SK-N-DZ (cell line): ENCODE data around the gene FLT4.

ENCODE experiments used
- DNase-seq: peaks from one replicate; pipeline ENCODE4 v3.0.0-alpha.2; 2015; ENCODE audit warnings: low spot score

Gene FLT4

DNA sequence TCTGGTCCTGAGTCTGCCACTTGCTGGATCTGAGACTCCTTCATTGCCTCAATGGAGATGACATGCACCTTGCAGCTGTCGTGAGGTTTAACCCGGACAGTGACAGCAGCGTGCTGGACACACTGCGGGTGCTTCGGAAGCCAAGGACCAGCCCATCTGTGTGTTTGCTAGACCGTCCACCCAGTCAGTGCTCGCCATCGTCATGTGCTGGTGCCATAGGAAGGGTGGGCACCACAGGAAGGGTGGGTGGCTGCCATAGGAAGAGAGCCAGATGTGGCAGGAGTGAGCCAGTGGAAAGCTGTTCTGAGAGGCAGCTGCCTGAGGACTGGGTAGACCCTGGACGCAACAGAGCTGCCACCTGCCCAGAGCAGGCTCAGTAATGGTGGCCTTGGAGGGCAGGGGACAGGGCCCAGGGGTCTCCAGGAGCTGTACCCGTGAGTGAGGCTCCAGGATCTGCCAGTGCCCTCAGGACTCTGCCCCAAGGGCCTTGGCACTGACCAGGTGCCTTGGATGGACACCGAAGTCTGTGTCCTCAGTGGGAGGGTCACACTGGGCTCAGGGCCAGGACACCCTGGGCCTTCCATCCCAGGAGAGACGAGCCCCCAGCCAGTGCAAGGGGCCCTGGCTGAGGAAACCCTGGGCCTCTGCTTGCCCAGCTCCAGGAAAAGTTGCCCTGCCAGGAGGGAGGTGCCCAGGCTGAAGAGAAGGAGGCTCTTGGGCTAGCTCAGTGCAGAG, 21.8 kb downstream of the FLT4 start:
- DNase-seq: no peak

DNA sequence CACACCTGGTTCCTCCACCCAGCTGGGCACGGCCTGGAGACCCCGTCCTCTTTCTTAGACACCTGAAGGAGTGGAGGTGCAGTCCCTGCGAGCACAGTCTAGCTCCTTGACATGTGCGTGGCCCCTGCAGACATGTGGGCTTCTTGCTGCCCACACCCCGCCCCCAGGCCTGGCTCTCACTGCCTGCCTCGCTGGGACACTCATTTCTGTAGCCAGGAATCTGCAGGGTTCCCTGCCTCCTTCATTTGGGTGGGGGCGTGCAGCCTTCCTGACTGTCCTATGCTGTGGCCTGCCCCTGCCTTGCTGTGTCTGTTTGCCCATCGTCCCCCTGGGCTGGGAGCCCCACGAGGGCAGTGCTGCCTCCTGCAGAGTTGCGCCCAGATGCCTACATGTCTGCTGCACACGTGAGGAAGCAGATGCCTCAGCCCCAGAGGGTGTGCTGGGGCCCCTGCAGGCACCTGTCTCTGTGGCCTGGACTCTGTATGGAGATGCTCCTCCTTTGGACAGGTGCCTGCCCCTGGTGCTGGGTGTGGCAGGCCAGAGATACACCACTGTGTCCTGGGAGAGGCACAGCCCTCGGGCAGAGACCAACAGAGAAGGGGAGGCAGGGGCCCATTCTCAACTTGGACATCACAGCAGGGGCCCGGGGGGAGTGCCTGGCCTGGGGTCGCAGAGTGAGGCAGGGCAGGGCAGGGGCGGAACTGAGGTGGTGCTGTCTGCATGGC, 22.6 kb downstream of the FLT4 start:
- DNase-seq: no peak

DNA sequence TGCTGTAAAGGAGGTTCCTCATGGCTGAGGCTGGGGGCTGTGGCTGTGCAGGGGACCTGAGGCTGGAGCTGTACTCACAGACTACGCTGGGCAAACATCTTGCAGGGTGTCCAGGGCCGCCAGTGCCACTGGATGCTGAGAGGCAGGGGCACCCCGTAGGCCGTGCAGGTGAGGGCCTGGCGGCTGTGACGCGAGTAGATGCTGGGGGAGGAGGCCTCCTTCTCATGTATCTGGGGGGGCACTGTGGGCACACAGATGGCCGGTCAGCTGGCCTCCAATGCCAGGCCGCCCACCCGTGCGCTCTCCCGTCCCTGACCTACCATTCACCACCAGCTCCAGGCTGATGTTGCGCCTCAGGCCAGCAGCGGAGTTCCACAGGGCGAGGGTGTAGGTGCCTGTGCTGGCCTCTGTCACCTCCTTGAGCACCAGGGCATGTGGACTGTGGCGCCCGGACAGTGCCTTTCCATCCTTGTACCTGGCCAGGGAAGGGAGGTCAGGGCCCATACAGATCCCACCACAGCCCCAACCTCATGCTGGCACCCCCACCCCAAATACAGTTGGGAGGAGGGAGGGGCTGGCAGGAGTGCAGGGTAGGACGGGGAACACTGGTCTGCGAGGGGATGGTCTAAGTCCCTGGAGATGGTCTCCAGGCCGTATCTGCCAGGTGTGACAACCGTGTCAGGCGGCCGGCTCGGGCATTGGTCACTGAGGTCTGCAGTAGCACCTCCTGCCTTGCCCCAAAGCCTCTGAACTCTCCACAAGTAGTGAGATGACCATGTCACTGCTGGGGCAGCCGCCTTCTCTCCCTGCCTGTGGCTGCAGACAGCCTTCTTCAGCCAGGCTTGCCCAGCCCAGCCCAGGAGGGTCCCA, 23.4 kb downstream of the FLT4 start:
- DNase-seq: no peak

DNA sequence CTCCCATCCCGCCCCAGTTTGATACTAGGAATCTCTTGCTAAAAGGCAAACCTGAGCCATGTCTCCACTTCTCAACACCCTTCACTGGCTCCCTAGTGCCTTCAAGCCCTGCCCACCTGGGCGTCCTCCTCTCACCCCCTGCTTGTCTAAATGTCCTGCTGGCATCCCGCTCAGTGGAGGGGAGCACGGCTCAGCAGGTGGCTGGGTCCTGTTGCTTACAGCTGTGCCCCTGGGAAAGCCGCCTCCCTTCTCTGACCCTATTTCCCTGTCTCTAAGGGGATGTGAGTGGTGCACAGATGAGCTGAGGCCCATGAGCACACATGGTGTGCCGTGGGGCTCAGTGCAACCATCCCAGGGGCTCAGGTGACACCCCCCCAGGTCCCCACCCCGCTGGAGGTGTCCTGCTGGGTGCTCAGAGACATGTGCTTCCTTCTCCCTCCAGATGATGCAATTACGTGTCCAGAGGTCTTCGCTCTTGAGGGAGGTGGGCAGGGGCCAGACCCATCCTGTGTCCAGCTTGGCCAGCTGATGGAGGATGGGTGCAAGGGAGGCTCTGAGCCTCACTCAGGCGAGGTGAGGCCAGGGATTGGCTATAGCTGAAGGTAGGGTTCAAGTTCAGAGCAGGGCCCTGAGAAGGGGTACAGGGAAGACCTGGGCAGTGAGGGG, 24.1 kb downstream of the FLT4 start:
- DNase-seq: no peak

DNA sequence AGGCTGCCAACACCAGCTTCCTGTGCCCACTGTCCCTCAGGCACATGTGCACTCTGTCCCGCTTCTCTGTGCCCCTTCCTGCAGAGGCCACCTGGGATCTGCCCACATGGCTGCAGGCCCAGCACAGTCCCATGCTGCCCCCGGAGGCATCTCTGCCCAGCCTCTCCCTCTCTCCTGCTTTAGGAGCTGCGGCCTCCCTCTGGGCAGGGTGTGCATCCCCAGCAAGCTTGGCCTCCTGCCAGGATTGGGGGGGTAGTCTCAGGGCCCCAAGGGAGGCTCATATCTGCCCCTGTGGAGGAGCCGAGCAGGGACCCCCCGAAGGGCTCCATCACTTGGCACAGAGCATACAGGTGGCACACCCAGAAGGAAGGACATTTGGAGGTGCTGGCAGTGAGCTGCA, 24.8 kb downstream of the FLT4 start:
- no peak for DNase-seq

DNA sequence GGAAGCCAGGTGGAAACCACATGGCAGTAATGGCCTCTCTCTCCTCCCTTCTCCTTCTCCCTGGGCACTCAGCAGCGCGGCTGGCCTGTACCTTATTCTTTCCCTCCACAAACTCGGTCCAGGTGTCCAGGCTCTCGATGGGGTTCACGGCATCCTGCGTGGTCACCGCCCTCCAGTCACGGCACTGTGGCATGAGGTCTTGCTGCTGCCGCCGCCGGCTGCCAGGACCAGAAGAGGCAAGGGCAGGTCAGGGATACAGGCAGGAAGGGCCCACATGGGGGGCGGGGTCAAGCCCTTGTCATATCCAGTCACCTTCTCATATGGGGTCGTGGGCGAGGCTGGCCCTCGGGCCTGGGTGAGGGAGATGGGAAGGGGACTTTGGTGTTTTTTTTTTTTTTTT, 25.6 kb downstream of the FLT4 start:
- no peak for DNase-seq

DNA sequence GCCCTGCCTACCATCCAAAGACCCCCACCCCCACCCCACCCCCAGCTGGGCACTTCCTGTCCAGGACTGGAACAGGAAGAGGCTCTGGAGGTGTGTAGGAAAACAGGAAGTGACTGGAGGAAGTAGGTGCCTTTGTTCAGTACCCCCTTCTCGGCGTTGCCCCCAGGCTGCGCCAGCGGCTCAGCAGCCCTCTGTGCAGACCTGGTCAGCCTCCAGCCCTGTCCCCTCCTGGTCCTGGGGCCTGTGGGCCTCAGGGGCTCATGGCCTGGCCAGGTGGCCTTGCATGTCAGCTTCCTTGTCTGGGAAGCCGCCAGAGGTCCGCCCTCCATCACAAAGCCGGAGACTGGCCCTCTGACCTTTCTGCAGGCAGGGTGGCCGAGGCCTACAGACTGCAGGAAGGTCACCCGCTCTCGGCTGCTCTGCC, 26.0 kb downstream of the FLT4 start:
- DNase-seq: no peak

DNA sequence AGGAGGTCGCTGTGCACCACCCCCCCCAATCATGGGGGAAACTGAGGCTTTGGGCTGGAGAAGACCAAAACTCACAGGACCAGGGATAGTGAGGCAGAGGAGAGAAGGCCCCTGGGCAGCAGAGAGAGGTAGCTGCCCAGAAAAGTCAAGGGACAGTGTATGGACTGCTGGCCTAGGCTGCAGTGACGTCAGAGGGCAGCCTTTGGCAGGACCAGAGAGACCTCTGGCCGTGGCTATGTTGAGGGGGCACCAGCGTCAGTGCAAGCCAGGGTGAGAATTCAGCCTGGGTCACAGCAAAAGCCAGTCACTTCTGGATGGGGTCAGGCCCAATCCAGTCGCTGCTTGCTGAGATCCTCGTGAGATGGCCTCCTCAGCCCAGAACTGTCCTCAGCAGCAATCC, 26.5 kb downstream of the FLT4 start:
- no peak for DNase-seq

DNA sequence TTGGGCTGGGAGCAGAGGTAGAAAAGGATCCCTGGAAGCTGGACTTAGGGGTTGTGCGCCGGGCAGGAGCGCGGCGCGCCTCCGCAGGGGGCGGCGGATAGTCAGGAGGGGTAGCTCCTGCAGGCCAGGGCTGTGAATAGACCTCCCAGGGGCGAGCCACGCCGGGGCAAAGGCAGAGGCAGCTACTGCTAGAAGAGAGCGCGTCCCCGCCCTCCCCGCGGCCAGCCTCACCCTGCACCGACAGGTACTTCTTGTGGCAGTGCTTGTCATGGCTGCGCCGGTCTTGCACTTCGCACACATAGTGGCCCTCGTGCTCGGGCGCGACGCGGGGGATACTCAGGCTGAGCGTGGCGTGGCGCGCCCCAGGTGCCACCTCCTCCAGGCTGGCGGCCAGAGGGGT, 28.1 kb downstream of the FLT4 start:
- DNase-seq: no peak

DNA sequence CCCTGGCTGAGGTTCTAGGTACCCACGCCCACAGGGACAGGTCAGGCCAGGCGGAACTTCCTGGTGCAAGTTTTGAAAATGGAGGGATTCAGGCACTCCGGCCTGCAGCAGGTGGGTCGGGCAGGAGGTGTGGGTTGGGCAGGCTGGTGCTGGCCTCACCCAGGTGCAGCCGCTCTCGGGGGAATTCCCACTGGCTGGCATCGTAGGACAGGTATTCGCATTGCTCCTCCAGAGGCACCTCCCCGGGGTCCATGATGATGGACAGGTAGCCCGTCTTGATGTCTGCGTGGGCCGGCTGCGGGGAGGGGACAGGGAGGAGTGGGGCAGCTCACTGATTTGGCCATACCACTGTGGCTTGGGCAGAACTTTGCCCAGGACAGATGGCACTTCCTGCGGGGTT, 29.4 kb downstream of the FLT4 start:
- no peak for DNase-seq

DNA sequence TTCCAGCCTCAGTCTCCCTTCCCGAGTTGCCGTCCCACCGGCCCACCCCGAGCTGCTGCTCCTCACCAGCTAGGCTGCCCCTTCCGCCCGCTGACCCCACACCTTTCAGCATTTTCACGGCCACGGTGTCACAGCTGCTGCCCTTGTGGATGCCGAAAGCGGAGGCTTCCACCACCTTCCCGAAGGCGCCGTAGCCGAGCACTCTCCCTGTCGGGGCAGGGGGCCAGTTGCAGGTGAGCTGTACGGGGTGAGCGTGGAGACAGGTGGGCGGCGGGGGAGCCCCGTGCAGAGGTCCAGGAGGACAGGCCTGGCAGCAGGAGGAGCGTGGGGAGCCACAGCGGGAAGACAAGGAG, 29.9 kb downstream of the FLT4 start:
- no peak for DNase-seq

DNA sequence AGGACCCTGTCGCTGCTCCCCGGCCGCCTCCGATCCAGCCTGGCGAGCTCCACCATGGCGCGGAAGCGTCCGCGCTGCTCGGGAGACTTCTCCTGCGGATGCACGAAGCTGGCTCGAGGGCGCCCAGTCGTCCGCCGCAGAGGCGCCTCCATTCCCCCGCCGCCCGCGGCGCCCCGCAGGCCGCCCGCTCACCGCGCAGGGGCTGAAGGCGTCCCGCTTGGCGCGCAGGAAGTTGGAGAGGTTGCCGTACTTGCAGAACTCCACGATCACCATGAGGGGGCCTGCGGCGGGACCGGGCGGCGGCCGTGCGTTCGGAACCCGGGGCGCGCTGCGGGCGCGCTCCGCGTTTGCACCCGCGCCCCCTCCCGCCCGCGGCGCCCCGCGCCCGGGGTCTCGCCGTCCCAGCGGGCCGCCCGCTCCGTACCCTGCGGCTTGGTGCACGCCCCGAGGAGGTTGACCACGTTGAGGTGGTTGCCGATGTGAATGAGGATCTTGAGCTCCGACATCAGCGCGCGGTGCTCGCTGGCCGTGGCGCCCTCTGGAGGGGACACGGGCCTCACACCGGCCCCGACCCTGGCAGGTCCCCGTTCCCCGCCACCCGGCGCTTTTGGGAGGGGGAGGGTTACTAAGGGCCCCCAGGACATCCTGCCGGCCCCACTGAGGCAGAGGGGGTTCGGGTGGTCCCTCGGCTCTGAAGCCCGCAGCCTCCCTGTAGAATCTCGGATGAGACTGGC, 30.4 kb downstream of the FLT4 start:
- peak; percentile 45 for DNase-seq

DNA sequence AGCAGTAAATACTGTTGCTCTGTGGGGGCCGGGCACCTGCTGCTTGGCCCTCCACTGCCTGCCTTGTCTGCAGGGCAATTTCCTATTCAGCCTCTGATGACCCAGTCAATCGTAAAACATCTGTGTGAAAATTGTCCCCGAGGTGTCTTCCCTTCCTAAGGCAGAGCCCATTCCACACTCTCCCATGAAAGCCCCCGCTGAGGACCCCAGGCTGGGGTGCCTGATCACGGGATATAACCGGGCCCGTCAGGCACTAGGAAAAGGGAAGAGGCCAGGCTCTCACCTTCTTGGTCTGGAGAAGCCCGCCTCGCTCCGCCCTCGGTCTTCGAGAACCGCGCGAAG, 30.9 kb downstream of the FLT4 start:
- no peak for DNase-seq

DNA sequence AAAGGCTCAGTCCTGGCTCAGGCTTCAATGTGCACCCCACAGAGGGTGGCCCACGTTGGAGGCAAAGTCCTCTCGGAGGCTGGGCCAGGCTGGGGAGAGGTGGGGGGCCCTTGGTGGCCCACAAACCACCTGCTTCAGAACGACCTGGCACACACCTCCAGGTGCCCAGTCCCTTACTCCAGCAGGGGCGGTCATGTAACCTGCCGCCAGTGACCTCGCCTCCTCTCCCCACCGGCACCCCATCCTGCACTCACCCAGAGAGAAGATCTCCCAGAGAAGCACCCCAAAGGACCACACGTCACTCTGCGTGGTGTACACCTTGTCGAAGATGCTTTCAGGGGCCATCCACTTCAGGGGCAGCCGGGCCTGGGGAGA, 35.6 kb downstream of the FLT4 start:
- no peak for DNase-seq

DNA sequence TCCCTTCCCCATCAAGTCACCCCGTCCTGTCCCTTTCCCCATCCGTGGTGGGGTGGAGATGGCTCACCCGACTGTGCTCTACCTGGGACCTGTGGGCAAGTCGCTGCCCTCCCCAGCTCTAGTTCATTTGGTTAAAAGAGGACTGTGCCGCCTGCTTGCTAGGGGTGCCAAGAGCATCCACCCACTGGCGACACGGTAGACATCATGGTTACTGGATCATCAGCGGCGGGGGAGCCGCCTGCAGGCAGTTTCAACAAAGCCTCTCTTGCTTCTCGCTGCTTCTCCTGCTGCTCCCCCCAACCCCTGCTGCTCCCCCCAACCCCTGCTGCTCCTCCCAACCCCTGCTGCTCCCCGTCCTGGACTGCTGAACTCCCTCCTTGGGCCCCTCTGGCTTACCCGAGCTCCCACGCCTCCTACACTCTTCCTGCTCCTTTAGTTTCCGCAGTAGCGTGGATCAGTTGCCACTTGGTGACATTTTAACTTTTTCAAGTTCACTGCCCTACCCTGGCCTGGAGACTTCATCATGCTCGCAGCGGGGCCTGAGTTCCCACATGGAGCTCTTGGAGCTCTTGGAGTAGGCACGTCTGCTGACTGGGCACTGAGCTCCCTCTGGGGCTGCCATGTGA, 36.1 kb downstream of the FLT4 start:
- no peak for DNase-seq

DNA sequence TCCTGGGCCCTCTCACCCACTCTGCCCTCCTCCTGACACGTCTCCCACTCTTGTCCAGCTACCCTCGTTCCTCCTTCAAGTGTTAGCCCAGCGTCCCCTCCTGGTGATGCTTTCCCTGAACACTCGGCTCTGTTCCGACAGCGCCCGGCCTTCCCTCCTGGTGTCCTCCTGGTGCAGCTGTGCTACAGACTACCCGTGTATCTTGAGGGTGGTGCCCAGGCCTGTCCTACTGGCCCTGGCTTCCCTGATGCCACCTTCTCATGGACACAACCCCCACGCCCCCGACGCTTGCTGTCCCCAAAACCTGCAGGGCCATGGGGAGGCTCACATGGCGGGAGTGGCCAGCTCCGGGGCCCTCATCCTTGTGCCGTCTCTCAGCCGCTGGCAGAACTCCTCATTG, 36.7 kb downstream of the FLT4 start:
- no peak for DNase-seq

DNA sequence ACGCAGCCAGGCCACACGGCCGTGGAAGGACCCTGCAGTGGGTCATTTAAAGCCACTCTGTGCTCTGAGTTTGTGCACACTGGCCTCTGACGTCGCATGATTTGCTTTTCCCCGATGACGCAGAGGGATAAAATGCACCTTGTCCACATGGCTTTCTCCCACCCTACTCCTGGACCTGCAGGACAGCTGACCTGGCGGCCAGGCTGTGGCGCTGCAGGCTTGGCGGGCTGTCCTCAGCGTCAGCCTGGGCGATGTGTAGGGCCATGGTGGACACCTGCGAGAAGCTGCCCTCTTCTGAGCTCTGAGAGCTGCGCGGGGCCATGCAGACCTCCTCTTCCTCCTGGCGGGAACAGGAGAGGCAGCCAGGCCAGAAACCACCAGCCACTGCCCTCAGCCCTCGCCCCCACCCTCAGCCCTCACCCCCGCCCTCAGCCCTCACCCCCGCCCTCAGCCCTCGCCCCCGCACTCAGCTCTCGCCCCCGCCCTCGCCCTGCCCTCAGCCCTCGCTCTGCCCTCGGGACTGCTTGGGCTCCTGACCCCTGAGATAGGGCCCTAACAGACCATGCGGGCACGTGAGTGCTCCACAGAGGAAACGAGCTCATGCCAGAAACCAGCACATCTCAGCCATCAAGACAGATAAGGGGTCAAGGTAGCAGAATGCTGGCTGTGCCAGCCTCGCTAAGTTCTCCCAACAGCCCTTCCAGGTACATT, 38.1 kb downstream of the FLT4 start:
- peak; percentile 36 for DNase-seq

DNA sequence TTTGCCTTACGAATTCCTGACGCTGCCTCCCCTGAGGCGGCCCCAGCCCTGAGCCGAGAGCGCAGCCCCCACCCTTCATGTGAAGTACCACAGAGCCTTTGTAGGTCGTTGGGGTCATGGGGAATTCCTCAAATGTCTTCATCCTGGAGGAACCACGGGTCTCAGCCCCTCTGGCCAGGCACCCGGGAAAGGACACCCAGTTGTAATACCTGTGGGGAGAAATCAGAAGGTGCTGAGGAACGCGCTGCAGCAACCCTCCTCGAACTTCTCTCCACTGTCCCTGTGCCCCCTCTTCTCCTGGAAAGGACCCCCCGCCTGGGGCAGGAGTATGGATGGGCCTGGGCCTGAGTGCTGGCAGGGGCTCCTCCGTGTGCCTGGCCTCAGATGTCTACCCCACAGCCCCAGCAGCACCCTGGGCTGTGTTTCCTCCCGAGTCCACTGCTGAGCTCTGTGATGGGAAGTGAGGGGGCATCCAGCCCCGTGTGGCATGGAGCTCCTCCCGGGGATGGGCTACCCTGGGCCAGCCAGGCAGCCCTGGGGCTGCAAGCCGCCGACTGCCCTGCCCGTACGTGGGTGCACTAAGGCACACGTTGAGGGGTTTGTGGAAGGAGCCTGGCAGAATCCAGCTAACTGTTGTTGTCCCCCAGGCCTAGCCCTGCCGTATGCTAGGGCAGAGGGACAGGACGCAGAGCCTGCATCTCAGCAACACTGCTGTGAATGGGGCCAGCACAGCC, 39.4 kb downstream of the FLT4 start:
- DNase-seq: no peak

DNA sequence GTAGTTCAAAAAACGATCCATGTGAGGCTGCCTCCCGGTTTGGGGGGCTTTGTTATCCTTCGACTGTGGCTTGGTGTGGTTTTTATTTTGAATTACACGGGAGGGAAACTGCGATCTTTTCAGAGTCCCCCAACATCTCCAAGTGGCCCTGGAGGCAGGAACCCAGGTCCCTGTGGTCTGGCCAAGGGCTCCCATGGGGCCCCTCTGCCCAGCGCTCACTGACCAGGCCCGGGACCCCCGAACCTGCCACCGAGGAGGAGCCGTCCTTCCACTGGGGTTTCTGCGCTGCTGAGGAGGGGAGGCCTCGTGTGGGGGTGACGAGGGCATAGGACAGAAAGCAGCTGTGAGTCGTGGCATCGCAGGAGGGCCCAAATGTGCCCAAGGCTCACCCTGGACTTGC, 40.0 kb downstream of the FLT4 start:
- no peak for DNase-seq
